SU-DHL-6 (cell line): Measurements from ENCODE around the gene SPAG7.

Experiments
- H2AFZ ChIP-seq: fragments of 200-600 bp; sonication (generic); 2 replicates; pipeline ENCODE4 v1.6.1; 2014; ENCODE audit warnings: low read depth, mild to moderate bottlenecking, moderate library complexity, mixed read lengths, antibody characterized with exemption, low read length; ENCODE audit not compliant: severe bottlenecking
- H3F3A ChIP-seq: fragments of 200-600 bp; shearing (Covaris generic); 2 replicates; pipeline ENCODE4 v1.6.0; 2016; ENCODE audit warnings: antibody characterized with exemption, mild to moderate bottlenecking; ENCODE audit not compliant: insufficient read depth
- H3K27ac ChIP-seq: fragments of 200-600 bp; sonication (generic); 2 replicates; pipeline ENCODE4 v1.5.1; 2016; ENCODE audit warnings: low read depth, mild to moderate bottlenecking, low read length, moderate library complexity, mixed read lengths
- H3K27me3 ChIP-seq: fragments of 200-600 bp; sonication (generic), shearing (Covaris generic); 2 replicates; pipeline ENCODE4 v1.6.0; 2014; ENCODE audit warnings: mild to moderate bottlenecking, low read length
- H3K36me3 ChIP-seq: fragments of 200-600 bp; sonication (generic); 2 replicates; pipeline ENCODE4 v1.6.1; 2014; ENCODE audit warnings: mild to moderate bottlenecking, low read length, mixed read lengths
- H3K4me2 ChIP-seq: fragments of 300-600, 200-600 bp; shearing (Covaris generic), sonication (generic); 2 replicates; pipeline ENCODE4 v1.6.0; 2014; ENCODE audit warnings: low read length, low read depth, mild to moderate bottlenecking; ENCODE audit not compliant: poor library complexity, severe bottlenecking
- H3K4me3 ChIP-seq: fragments of 200-600 bp; sonication (generic); 2 replicates; pipeline ENCODE4 v1.5.1; 2014; ENCODE audit warnings: antibody characterized with exemption, low read length, mild to moderate bottlenecking, mixed read lengths; ENCODE audit not compliant: insufficient read depth, poor library complexity, severe bottlenecking
- H3K79me2 ChIP-seq: fragments of 200-600 bp; sonication (generic); 2 replicates; pipeline ENCODE4 v1.6.1; 2014; ENCODE audit warnings: mild to moderate bottlenecking, low read length, moderate library complexity; ENCODE audit not compliant: insufficient read depth
- H3K9ac ChIP-seq: fragments of 200-600 bp; sonication (generic); 2 replicates; pipeline ENCODE4 v1.7.0; 2014; ENCODE audit warnings: mild to moderate bottlenecking, low read length
- H3K9me2 ChIP-seq: fragments of 200-600 bp; sonication (generic); replicated peaks from 2 replicates; pipeline ENCODE4 v1.6.1; 2014; ENCODE audit warnings: low read length; ENCODE audit not compliant: insufficient read depth
- H3K9me3 ChIP-seq: fragments of 200-600 bp; sonication (generic); 2 replicates; pipeline ENCODE4 v1.6.1; 2014; ENCODE audit warnings: low read length, mixed read lengths; ENCODE audit not compliant: insufficient read depth
- H4K20me1 ChIP-seq: fragments of 200-600 bp; sonication (generic); 2 replicates; pipeline ENCODE4 v1.6.1; 2014; ENCODE audit warnings: low read depth, mild to moderate bottlenecking, antibody characterized with exemption, low read length, moderate library complexity, mixed read lengths
- CTCF ChIP-seq: fragments of 200-600 bp; sonication (generic); IDR thresholded peaks from one replicate; pipeline ENCODE4 v1.5.1; 2017; ENCODE audit warnings: antibody characterized with exemption, mild to moderate bottlenecking, low read length, moderate library complexity; ENCODE audit not compliant: insufficient read depth, poor library complexity, severe bottlenecking
- EZH2phosphoT487 ChIP-seq: fragments of 200-600 bp; sonication (generic), shearing (Covaris generic); conservative IDR thresholded peaks from 2 replicates; pipeline ENCODE4 v1.6.1; 2018; ENCODE audit warnings: mild to moderate bottlenecking, antibody characterized with exemption, low read length, moderate library complexity, mixed read lengths

SPAG7 gene

GRCh38 chr17:4939546-4939795, 28.1 kb downstream of the SPAG7 start:
- Histone ChIP-seq H3K4me3 (peak overlapping the region; percentile 83), H3K27ac (peak overlapping the region; percentile 88), H3K9ac (peak overlapping the region; percentile 93), H3K27me3 (no peaks in the 10 kb centered on the region), H3K4me2 (peak overlapping the region; percentile 73), H3K9me2 (no peaks in the 10 kb centered on the region), H3F3A (peaks cover 31% of the 10 kb centered on the region), H4K20me1 (no peaks in the 10 kb centered on the region), H3K79me2 (peaks cover 48% of the 10 kb centered on the region), H2AFZ (peak overlapping the region; percentile 50), H3K9me3 (no peaks in the 10 kb centered on the region), H3K36me3 (no peaks in the 10 kb centered on the region)
- TF ChIP-seq CTCF (no peak), EZH2phosphoT487 (no peak)

GRCh38 chr17:4938688-4939545, 28.7 kb downstream of the SPAG7 start:
- peak overlapping the region; percentile 50 for H2AFZ ChIP-seq
- TF ChIP-seq CTCF: no peak
- no peak for TF ChIP-seq EZH2phosphoT487
- no peaks in the 10 kb centered on the region for H3K27me3 ChIP-seq
- no peaks in the 10 kb centered on the region for H3K9me2 ChIP-seq
- no peaks in the 10 kb centered on the region for H4K20me1 ChIP-seq
- peaks cover 25% of the 10 kb centered on the region for H3F3A ChIP-seq
- no peaks in the 10 kb centered on the region for H3K36me3 ChIP-seq
- H3K4me3 ChIP-seq: peak overlapping the region; percentile 83
- H3K79me2 ChIP-seq: peaks cover 48% of the 10 kb centered on the region
- H3K27ac ChIP-seq: peak overlapping the region; percentile 88
- H3K9me3 ChIP-seq: no peaks in the 10 kb centered on the region
- peak overlapping the region; percentile 73 for H3K4me2 ChIP-seq
- peak overlapping the region; percentile 93 for H3K9ac ChIP-seq

- peaks cover 20% of the 10 kb centered on the region for H3F3A ChIP-seq
- no peak for TF ChIP-seq EZH2phosphoT487
- TF ChIP-seq CTCF: no peak
- no peaks in the 10 kb centered on the region for H4K20me1 ChIP-seq
- peak overlapping the region; percentile 93 for H3K9ac ChIP-seq
- H3K9me3 ChIP-seq: no peaks in the 10 kb centered on the region
- no peak overlapping the region for H2AFZ ChIP-seq
- H3K79me2 ChIP-seq: peaks cover 39% of the 10 kb centered on the region
- H3K4me3 ChIP-seq: no peak overlapping the region
- no peaks in the 10 kb centered on the region for H3K27me3 ChIP-seq
- H3K4me2 ChIP-seq: peak overlapping the region; percentile 73
- no peaks in the 10 kb centered on the region for H3K9me2 ChIP-seq
- H3K27ac ChIP-seq: no peak overlapping the region
- H3K36me3 ChIP-seq: no peaks in the 10 kb centered on the region
Measured at GRCh38 chr17:4938069-4938491, 29.5 kb downstream of the SPAG7 start.
